Erythroblast (primary cell): ENCODE data around the gene ATP7A.

Source experiments
- GATA1 ChIP-seq: IDR thresholded peaks from 2 replicates; pipeline ENCODE4 v1.6.1; 2011; ENCODE audit warnings: low read depth, mild to moderate bottlenecking, control low read depth, low read length, moderate library complexity
- POLR2A ChIP-seq: IDR thresholded peaks from 2 replicates; pipeline ENCODE4 v1.6.1; 2011; ENCODE audit warnings: mild to moderate bottlenecking, low read length

- TF ChIP-seq POLR2A (no peak), GATA1 (no peak)
Observed at GRCh38 chrX:77925764-77926163, 15.3 kb downstream of the ATP7A start.
